ENCODE results near the gene FCN3.
"Not testable (repeated sequence)": the region's sequence is repeated elsewhere in the genome, so short reads cannot be mapped to it uniquely, and the experiment has no call there.

FCN3 gene

DNA sequence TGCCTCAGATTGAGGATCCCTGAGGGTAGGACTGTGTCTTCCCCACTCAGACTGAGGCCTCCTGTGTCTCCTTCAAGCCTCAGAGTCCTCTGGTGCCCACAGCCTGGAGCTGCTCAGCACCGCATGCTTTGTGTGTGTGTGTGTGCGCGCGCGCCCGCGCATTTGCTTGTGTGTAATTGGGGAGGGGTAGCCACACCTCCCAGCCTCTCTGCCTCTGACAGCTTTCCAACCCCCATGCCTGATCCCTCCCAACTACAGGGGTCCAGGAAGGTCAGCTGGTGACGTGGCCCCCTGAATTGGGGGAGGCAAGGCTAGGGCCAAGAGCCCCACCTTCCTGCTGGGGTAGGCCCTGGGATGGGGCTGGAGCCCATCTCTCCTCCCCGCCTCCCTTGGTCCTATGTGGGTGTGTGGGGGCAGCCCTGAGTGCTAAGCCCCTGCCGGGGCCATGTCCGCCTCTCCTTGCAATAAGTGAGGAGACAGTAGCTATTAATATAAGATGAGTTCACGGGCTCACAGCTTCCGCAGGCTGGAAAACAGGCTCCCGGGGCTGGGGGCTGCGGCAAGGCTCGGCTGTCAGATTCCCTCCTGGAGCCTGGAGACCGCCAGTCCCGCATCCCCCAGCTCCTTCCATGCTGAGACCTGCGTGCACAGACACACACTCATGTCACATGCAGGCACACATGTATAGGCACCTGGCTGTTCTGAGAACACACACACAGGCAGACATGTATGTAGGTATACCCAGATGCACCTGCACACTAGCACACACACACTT is 24.8 kb upstream of the FCN3 start:
- no peak for DNase-seq

DNA sequence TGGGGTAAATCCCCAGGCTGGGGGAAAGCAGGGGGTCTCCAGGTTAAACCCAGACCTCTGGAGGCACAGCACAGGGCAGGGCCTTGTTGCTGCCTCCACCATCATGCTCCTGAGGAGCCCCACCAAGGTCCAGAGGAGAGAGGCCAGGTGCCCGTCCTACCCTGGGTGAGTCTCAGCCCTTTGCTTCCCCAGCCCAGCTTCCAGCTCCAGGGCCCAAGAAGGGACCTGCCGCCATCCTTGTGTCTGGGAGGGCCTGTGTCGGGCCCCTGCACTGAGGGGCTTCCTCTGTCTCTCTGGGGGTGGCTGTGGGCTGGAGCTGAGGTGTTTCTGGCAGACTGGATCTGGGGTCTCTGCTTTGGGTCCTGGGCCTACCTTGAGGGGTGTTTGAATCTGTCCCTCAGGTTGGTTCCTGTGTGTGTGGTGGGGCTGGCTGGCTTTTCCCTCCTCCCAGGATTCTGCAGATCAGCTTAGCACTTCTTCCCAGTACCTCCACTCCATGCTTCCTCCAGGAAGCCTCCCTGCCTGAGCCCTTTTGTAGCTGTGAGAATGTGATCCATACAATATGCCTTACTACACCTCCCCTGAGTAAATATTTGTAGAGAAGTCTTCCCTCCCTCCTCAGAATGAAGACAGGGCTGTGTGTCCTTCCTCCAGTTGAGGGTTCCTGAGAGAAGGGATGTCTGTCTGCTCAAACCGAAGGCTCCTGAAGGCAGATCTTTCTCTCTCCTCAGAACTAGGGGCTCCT is 24.0 kb upstream of the FCN3 start:
- DNase-seq, result no peak

DNA sequence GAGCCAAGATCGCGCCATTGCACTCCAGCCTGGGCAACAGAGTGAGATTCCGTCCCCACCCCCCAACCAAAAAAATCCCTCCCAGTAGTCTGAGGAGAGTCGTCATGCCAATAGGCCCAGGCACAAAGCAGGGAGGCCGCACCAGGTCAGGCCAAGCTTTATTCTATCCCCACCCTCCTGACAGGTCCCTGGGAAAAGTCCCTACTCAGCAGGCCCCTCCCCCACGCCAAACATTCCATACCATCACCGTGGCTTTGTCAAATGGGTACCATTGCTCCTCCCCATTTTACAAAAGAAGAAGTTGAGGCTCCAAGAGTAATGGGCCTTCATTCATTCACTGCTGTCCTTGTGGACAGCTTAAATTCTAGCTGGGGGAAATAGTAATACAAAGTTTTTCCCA is 23.1 kb upstream of the FCN3 start:
- no peak for DNase-seq

DNA sequence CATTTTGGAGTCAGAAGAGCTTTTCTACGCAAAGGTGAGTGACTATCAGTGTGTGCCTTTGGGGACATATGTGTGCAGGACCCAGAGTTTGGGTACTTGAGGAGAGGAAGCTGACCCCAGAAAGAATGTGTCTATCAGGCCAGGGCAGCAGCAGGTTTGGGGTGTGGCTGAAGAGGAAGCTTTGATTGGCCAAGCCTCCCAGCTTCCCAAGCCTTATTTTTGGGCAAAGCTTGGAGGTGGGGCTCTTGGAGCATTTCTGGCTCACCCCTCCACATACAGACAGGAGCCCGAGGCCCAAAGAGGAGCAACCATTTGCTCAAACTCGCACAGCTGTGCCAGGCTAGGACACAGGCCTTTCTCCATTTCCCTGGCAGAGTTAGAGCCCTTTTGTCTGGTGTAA is 22.5 kb upstream of the FCN3 start:
- no peak for DNase-seq

DNA sequence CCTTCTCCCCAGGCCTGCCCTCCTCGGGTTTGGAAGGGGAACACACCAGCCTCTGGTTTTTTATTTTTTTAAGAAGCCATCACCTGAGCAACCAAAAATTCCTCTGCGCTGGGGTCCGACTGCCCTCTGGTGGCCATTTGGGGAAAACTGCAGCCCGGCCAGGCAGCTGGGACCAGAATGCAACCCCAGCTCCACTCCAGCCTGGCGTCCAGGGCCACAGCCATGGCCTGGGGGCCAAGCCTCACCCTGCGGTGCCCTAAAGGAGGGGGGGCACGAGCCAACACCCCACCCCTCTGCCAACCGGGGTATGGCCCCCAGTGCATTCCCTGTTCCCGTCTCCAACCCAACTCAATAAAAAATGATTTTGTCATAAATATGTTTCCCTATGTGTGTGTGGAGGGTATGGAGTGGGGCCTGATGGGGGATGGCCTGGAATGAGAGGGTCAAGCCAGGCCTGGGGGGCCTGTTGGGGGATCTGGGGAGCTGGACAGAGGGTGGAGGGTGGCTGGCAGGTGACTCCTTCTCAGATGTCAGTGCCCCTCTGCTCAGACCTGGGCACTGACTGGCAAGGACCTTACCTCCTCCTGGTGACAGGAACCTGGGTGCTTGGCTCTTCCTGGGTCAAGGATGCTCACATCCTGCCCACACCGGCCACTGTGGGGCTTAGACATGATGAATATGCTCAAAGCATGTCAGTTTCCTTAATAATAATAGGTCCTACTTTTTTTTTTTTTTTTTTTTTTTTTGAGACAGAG is 21.0 kb upstream of the FCN3 start:
- DNase-seq, result peak; percentile 78

DNA sequence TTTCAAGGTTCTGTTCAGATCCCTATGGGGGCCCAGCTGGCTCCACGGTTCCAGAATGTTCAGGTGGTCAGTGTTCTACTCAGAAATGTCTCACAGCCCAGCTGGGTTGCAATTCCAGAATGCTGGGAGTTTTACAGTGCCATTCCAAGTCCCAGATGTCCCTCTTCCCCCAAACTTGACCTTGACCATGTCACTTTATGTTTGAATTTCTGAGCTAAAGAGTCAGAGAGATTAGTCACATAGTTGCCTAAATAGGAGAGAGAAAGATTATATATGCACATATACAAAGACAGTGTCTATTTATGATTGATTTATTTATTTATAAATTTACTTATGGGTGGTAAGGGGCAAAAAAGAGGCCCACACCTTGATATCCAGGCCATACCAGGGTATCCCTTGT is 20.3 kb upstream of the FCN3 start:
- DNase-seq, result no peak

DNA sequence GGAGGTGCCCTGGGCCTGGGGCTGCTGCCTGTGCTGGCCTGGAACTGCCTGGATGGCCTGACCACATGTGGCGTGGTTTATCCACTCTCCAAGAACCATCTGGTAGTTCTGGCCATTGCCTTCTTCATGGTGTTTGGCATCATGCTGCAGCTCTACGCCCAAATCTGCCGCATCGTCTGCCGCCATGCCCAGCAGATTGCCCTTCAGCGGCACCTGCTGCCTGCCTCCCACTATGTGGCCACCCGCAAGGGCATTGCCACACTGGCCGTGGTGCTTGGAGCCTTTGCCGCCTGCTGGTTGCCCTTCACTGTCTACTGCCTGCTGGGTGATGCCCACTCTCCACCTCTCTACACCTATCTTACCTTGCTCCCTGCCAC is 19.6 kb upstream of the FCN3 start:
- no peak for DNase-seq

DNA sequence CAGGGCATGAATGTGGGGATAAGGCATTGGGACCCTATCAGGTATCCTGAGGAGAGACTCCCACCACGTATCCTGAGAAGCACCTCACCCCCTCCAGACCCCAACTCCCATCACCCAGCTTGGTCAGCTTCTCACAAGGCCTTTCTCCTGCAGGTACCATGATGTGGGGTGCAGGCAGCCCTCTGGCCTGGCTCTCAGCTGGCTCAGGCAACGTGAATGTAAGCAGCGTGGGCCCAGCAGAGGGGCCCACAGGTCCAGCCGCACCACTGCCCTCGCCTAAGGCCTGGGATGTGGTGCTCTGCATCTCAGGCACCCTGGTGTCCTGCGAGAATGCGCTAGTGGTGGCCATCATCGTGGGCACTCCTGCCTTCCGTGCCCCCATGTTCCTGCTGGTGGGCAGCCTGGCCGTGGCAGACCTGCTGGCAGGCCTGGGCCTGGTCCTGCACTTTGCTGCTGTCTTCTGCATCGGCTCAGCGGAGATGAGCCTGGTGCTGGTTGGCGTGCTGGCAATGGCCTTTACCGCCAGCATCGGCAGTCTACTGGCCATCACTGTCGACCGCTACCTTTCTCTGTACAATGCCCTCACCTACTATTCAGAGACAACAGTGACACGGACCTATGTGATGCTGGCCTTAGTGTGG is 19.1 kb upstream of the FCN3 start:
- no peak for DNase-seq

DNA sequence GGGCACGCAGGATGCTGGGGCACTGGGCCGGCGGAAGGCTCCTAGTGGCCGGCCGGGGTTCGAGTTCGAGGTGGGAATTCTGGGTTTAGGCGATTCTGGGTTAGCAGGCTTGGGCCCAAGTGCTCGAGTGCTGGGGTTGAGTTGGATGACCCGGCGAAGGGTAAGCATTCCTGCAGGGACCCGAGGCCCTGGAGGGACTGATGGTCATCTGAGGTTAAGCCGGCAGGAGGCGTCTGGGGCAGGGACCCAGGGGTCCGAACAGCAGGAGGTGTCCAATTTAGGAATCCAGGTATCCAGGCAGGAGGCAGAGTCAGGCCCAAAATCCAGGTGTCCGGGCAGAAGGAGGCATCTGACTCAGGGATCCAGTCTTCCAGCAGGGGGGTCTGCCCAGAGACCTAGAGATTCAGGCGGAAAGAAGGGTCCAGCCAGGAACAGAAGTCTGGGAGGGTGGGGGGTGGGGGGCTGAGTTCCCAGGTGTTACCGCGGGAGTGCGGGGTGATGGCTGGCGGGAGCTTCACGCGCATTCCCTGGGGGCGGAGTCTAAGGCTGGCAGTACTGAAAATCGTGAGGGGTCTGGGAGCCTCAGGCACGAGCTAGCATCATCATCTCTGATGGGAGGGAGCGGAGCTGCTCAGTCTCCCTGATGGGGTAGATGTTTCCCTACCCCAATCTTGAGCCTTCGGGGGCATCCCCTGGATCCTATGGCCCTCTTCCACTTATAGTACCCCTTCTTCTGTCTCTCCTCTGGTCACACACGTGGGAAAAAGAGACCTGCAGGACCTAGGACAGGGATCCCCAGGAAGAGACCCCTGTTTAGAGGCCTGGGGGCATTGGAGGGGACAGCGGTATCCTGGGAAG is 18.4 kb upstream of the FCN3 start:
- no peak for DNase-seq

DNA sequence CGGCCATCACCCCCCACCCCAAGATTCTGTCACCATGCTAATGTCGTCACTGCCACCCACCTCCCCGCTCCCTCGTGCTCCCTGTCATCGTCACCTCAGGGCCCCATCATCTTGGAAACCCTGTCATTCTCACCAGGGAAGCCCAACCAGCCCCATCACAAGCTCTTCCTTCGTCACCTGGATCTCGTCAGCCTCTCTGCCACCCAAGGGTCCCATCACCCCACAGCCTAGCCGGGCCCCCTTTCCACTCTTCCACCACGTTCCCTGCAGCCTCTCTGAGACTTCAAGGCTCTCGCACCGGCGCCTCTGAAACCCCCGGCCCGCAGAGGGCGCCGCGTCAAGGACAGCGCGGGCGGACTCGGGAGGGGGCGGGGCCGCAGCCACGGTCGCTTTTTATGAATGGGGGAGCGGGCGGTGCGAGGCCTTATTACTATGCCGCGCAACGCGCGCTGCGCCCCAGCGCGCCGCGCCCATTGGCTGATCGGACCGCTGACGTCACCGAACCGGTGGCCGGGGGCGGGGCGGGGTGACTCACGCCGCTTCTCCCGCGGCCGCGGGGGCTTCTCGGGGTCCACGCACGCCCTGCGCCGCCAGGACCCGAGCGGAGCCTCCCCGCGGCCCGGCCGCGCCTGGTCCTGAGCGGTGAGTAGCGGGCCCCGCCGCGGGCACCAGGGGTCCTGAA is 17.6 kb upstream of the FCN3 start, which contains the start of gene GPR3:
GPR3 (plus strand) TSS at position 527 of the 682 bp plus-strand sequence. CDS start 1,177 bp downstream, outside the sequence.
- peak; percentile 88 for DNase-seq

DNA sequence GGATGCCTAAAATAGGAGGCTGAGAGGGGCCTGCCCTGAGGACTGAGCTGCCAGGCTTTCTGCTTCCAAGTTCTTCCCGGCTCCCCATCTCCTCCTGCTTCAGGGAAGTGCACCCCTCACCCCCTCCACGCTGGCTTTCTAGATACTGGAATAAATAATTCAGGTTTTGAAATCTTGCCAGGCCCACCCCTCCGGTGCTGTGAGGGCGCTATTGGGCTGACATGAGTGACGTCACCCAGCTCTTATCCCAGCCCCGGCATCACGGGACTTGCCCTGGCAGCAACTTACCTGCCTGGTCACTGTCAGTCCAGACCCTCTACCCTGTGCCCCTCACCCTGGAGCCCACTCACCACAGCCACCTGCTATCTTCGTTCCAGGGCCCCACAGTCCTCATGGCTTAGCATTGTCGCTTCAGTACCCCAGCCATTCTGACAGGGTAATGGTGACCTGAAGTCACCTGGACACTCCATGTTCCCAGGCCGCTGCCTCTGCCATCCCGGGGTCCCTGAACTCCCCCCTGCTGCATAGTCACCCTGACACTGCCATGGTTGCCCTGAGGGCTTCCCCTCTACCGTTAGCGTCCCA is 17.0 kb upstream of the FCN3 start:
- no peak for DNase-seq

DNA sequence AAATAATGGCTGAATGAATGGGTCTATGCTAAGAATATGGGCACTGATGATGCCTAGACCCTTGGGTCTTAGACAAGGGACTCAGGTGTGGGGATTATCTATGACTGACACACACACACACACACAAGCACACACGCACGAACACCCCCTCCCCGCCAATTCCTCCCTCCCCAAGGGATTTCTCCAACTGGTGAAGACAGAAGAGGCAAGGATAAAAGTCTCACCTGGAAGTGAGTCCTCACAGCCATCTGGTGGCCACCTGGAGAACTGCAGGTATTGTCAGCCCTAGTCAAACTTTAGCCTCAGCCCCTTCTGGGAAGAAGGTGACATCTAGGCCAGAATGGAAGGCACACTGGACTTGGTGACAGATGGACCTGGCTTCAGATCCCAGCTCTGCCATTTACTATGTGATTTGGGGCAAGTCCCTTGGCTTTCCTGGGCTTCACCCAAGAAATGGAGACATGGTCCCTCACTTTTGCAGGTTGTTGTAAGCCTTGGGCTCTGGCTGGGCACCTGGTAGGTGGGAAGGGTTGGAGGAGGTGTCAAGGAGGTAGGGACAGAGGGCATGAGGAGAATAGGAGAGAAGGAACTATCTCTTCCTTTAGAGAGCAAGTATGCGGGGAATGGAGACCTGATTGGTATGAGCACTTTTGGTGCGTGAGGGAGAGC is 13.8 kb upstream of the FCN3 start:
- DNase-seq, result peak; percentile 60

DNA sequence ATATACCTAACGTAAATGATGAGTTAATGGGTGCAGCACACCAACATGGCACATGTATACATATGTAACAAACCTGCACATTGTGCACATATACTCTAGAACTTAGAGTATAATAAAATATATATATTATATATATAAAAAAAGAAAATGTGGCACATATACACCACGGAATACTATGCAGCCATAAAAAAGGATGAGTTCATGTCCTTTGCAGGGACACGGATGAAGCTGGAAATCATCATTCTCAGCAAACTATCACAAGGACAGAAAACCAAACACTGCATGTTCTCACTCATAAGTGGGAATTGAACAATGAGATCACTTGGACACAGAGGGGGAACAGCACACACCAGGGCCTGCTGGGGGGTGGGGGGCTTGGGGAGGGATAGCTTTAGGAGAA is 10.2 kb upstream of the FCN3 start:
- not testable (repeated sequence) for DNase-seq

DNA sequence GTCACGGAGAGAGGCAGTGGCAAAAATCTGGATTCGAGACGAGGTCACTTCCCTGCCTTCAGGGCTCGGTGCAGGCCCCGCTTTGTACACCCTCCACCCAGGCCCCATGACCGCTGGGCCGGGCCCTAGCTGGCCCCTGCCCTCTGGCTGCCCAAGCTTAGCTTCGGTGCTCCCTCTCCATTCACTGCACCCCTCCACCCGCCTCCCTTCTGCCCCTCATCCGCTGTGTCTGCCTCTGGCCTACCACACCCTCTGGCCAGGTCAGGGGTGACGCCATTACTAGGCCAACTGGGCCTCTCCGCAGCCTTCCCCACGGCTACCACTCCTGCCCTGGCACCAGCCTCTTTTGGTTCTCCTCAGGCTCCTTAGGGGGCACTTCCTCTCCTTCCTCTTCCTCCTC is 9.0 kb upstream of the FCN3 start:
- no peak for DNase-seq

DNA sequence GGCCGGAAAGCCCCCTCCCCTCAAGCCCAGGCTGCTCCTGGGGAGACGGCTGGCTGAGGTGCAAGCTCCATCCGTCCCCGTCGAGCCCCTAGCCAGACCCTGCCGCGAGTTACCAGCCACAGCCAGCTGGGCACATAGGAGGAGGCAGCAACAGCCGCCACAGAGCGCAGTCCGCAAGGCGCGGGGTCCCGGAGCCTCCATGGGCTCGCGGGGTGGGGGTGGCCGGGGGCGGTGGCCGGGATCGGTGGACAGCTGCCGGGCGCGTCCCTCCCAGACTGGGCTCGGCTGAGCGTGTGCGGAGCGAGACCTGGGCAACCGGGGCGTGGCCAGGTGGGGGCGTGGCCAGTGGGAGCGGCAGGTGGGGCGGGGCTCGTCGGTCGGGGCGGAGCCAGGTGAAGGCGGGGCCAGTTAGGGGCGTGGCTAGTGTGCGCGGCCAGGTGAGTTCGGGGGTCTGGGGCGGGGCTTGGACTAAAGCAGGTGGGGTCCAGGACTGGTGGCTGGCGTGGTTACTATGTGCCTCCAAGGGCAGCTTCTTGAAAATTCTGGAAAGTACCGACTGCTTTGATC is 8.5 kb upstream of the FCN3 start, which contains the start of gene CD164L2:
CD164L2 (minus strand) TSS at position 295 of the 567 bp plus-strand sequence; CDS start at position 201, 94 bp downstream.
- DNase-seq, result peak; percentile 28

DNA sequence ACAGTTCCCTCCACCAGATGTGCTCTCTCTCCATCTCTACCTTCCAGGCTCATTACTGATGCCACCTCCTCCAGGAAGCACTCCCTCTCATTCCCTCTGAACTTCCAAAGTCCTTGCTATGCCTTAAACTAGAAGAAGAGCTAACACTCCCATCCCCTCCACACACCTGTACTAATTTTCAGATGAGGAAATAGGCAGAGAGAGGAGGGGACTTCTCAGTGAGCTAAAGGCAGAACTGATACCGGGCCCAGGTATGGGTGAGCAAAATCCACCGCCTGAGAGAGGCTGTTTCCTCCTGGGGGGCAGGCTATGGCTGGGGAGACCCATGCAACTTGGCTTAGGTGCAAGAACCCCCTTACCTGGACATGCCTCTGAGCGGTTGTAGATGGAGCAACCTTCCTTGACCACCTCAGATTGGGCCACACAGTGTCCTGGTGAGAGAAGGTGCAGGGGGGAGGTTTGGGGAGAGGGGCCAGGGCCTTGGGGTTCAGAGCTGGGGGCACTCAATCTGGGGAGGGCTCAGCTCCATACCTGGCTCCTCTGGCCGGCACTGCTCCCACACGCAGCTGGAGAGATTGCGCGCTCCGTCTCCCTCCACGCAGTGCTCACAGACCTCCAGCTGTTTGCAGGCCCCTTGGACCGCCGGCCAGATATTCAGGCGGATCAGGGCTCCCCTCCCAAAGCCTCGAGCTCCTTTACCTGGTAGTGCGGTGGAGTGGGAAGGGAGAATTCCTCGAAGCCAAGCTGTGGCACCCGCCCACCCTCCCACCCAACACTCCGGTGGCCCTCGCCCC is 7.5 kb upstream of the FCN3 start:
- DNase-seq, result no peak

DNA sequence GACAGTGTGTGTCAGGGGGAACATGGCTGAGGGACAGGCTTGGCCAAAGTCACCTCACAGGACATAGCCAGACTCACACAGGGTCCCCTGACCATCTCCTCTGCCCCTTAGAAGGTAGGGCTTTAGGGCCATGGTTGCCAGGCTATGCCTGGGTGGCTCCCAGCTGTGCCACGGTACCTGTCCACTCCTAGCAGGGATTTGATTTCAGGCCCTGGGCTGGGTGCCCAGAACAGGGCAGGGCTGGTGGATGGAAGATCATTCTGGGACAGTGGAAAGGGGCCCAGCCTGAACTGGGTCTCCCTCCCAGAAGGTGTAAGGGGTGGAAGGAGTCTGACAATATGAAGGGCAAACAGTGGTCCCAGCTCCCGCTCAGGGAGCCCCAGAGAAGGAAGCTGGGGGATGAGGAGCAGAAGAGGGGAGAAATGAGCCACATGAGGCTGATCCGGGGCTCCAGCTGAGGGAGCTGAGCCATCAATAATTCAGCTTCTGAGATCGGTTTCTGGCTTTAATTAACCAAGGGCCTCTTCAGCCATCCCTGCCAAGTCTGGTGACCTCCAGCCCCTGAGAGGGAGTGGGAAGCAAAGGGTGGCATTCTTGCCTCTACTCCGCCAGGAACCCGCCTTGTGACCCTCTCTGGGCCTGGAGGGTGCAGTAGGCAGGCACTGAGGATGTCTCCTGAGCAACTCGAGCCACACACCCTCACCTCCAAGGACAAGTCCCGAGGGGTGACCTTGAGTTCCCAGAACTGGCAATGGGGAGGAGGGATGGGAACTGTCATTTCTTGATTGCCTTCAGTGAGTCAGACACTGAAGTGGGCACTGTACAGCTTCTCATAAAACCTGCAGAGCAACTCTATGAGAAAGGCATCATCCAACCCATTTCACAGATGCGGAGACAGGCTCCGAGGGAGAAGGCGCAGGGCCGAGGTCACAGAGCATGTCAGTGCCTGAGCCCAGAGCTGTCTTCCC is 6.4 kb upstream of the FCN3 start:
- DNase-seq, result no peak

DNA sequence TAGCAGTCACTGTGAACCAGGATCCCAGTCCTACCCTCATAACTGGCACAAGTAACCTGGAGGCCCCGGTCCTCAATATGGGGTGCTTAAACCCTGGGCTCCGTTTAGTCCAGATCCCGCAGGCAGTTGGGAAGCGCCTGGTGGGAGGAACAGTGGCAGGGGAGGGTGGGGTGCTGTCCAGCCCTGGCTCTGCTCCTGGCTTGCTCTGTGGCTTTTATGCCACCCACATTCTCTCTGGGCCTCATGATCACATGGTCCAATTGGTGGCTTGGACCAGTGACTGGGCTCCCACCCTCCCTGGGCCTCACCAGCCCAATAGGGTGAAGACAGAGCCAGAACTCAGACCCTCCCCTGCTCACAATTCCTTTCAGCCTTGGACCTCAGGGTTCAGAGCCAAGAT is 5.6 kb upstream of the FCN3 start:
- DNase-seq, result no peak
